ENCODE measurements around the gene ILKAP.

Gene ILKAP

GRCh38 chr2:238180554-238180953 lies 22.9 kb downstream of the ILKAP start:
- TF ChIP-seq REST (IDR thresholded peaks at IDR 0.05; ENCODE audit: insufficient read depth in 1 of 2, low read depth in 2 of 2, low read length in 2 of 2) (no peak), TAF1 (IDR thresholded peaks at IDR 0.05; ENCODE audit: borderline replicate concordance, insufficient read depth, low read length) (no peak), FOXP2 (optimal IDR thresholded peaks at IDR 0.05; ENCODE audit: borderline replicate concordance, extremely low read depth, extremely low read length, insufficient read depth) (no peak), POLR2AphosphoS5 (IDR thresholded peaks at IDR 0.05; ENCODE audit: low read depth, low read length) (no peak), SIN3A (IDR thresholded peaks at IDR 0.05; ENCODE audit: borderline replicate concordance, insufficient read depth, low read length) (no peak)

GRCh38 chr2:238176613-238177012 lies 26.9 kb downstream of the ILKAP start:
- no peak for TF ChIP-seq TAF1 (IDR thresholded peaks at IDR 0.05; ENCODE audit: borderline replicate concordance, insufficient read depth, low read length)
- no peak for TF ChIP-seq SIN3A (IDR thresholded peaks at IDR 0.05; ENCODE audit: borderline replicate concordance, insufficient read depth, low read length)
- no peak for TF ChIP-seq REST (IDR thresholded peaks at IDR 0.05; ENCODE audit: insufficient read depth in 1 of 2, low read depth in 2 of 2, low read length in 2 of 2)
- no peak for TF ChIP-seq POLR2AphosphoS5 (IDR thresholded peaks at IDR 0.05; ENCODE audit: low read depth, low read length)
- TF ChIP-seq FOXP2 (optimal IDR thresholded peaks at IDR 0.05; ENCODE audit: borderline replicate concordance, extremely low read depth, extremely low read length, insufficient read depth): no peak

- no peak for TF ChIP-seq POLR2AphosphoS5 (IDR thresholded peaks at IDR 0.05; ENCODE audit: low read depth, low read length)
- TF ChIP-seq FOXP2 (optimal IDR thresholded peaks at IDR 0.05; ENCODE audit: borderline replicate concordance, extremely low read depth, extremely low read length, insufficient read depth): no peak
- TF ChIP-seq TAF1 (IDR thresholded peaks at IDR 0.05; ENCODE audit: borderline replicate concordance, insufficient read depth, low read length): no peak
These were observed 28.8 kb downstream of the ILKAP start for GRCh38 chr2:238174701-238175100.

GRCh38 chr2:238174291-238174690 lies 29.2 kb downstream of the ILKAP start:
- TF ChIP-seq TAF1 (IDR thresholded peaks at IDR 0.05; ENCODE audit: borderline replicate concordance, insufficient read depth, low read length) (no peak), FOXP2 (optimal IDR thresholded peaks at IDR 0.05; ENCODE audit: borderline replicate concordance, extremely low read depth, extremely low read length, insufficient read depth) (no peak), REST (IDR thresholded peaks at IDR 0.05; ENCODE audit: insufficient read depth in 1 of 2, low read depth in 2 of 2, low read length in 2 of 2) (no peak), POLR2AphosphoS5 (IDR thresholded peaks at IDR 0.05; ENCODE audit: low read depth, low read length) (no peak), SIN3A (IDR thresholded peaks at IDR 0.05; ENCODE audit: borderline replicate concordance, insufficient read depth, low read length) (no peak)

GRCh38 chr2:238173692-238174091 lies 29.8 kb downstream of the ILKAP start:
- TF ChIP-seq REST (IDR thresholded peaks at IDR 0.05; ENCODE audit: insufficient read depth in 1 of 2, low read depth in 2 of 2, low read length in 2 of 2) (no peak), SIN3A (IDR thresholded peaks at IDR 0.05; ENCODE audit: borderline replicate concordance, insufficient read depth, low read length) (no peak), TAF1 (IDR thresholded peaks at IDR 0.05; ENCODE audit: borderline replicate concordance, insufficient read depth, low read length) (no peak)

All from PFSK-1 (cell line).